Smooth muscle cell of the brain vasculature (primary cell): ENCODE results near the gene PPP1R3C.

Experiments used
- DNase-seq: peaks from one replicate; pipeline ENCODE4 v3.0.0-alpha.2; 2012; ENCODE audit warnings: low read depth, low spot score

PPP1R3C gene

DNA sequence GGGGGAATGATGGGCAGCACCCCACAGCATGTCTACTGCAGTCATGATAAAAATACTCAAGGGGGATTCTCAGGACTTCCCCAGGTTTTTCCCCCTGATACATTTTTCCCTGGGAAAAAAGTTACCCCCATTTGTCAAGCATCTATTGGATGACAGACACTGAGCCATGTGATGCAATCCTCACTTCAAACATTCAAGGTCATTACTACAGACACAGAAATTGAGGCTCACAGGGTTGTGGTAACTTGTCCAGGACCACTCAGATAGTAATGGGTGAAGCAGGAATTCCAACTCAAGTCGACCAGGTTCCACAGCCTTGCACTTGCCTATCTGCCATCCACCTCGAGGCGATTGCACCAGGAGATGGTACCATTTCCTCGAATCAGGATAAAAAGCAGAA is 31.7 kb downstream of the PPP1R3C start:
- DNase-seq: no peak

DNA sequence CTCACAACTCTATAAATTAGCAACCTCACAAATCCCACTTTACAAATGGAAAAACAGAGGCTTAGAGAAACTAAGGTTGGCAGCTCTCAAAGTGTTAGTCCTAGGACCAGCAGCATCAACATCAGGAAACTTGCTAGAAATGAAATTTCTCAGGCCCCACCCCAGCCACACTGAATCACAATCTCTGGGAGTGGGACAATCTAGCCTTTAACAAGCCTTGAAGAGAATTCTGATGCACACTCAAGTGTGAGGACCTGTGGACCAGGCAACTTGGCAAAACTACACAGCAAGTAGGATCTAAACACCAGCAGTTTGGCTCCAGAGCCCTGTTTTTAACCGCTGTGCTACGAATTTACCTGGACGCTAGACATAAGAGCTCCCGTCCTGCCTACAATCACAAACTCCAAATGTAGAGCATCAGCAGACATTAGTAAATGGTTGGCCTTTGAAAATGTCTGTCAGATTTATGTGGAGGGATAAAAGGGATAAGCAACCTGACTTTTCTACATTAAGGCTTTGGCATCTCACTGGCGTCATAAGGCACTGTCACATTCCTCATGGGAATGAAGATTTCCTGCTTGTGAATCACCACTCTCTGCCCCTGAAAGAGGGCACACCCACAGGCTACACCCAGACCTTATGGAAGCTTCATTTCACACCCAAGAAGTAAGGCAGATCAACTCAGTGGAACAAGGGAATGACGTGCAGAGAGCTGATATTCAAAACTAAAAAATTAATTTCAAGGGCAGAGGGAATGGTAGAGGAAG is 34.5 kb downstream of the PPP1R3C start:
- no peak for DNase-seq

DNA sequence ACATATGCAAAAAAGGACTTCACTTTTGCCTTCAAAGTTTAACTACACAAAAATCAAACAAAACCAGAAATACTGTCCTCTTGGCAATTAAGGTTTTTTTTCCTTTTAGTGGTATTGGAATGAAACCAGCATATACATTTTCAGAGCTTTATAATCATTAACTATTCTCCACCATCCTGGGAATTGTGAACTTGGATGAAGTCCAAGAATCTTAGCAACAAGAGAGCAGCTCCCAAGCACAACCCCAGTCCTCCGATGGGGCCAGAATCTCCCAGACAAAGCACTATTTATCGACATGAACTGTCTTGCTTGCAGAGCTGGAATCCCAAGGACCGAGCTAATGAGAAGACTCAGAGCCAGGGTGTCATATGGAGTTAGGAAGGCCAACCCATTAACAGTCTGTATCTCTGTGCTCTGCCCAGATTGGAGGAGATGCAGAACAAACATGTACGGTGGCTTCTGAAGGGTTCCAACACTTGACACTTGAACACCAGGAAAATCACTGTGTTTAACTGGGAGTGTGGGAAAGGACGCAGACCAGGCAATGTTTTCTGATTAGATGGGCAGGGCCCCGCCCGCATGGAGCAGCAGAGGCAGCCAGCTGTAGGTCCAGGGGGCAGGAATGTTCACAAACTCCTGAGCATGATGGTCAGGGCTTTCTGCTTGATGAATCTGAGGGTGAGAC is 35.5 kb downstream of the PPP1R3C start:
- no peak for DNase-seq

DNA sequence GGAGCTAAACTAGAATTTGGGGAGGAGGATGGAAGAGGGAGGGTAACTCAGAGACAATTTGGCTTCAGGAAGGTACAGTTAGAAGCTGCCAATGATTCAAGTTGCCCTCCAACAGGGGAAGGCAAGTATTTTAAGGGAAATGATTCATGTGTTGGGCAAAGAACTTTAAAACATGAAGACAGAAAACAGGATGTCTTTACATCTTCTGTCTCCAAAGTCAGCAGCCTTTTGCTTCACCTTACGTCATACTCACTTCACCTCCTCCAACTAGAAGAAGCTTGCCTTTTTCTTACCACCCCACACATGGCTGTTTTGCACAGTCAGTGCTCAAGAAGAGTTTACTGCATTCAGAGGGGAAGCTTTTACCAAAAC is 36.1 kb downstream of the PPP1R3C start:
- no peak for DNase-seq

DNA sequence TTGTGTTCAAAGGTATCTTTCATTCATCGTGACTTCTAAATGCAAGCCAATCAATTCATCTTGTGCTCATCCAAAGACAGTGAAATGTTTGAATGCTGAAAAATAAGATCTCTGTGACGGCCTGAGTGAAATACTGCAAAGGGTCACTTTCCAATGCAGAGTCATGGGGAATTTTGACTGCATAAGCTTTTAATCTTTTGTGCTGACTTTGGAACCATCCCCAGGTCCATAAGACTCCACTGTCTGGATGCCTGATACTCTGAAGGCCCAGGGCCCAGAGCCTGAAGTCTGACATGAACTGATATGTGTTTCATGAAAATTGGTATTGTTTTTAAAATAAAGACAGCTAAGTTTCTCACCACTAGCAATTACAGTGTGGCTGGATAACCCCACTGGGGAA is 39.0 kb downstream of the PPP1R3C start:
- no peak for DNase-seq

DNA sequence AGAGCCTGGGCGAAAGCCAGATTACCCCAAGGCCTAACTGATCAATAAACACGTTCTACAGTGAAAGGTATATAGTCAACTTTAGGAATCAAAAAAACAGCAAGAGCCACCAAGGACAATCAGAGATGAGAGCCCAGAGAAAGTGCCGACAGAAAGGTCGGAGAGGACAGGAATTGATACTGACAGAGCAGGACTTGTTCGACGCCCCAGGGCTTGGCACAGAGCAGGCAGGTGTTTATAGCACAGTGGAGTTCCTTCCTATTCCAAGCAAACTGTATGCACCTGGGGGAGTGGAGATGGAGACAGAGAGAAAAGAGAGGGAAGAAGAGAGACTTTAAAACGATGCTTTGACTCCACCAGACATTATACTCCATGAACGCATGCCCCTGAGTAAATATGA is 39.5 kb downstream of the PPP1R3C start:
- no peak for DNase-seq

DNA sequence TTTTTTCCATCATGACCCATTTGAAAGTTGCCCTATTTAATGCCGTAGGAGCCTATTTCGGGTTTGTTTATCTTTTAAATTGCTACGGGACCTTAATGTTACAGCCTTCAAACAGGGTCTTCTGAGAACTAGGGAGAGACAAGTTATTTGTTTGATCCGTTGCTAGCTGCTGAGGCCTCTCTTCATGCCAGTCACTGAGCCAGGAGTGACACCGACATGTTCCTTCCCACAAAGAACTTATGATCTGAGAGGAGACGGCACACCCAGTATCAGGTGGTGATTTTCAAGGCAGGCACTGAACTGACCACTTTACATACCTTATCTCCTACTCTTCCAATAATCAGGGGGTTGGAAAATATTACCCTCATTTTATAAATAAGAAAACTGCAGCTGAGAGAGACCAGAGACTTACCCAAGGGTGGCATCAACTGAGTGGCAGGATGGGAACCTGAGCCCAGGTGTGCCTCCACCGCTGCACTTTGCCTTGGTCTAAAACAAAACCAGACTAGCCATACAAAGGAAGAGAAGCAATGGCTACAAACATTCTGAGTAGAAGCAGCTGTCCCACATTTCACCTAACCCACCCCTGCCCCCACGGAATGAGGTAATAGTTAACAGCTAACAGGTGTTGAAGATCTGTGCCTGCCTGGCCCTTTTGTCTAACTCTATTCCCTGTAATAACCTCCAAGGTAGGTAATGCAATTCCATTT is 40.5 kb downstream of the PPP1R3C start:
- no peak for DNase-seq

DNA sequence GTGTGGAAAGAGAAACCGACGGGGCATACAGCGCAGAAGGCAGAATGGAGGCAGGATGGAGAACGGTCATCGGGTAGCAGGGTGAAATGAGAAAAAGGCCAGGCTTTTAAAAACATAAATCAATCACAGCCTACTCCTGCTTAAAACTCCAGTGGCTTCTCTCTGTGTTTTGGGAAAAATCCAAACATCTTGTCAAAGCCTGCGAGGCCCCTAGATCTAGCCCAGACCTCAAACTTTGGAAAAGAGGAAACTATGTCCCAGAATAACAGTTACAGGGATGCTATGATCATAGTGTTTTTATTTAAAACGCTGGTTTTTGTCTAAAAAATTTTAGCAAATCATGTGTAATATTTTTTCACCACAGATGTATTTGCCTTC is 41.1 kb downstream of the PPP1R3C start:
- DNase-seq: no peak

DNA sequence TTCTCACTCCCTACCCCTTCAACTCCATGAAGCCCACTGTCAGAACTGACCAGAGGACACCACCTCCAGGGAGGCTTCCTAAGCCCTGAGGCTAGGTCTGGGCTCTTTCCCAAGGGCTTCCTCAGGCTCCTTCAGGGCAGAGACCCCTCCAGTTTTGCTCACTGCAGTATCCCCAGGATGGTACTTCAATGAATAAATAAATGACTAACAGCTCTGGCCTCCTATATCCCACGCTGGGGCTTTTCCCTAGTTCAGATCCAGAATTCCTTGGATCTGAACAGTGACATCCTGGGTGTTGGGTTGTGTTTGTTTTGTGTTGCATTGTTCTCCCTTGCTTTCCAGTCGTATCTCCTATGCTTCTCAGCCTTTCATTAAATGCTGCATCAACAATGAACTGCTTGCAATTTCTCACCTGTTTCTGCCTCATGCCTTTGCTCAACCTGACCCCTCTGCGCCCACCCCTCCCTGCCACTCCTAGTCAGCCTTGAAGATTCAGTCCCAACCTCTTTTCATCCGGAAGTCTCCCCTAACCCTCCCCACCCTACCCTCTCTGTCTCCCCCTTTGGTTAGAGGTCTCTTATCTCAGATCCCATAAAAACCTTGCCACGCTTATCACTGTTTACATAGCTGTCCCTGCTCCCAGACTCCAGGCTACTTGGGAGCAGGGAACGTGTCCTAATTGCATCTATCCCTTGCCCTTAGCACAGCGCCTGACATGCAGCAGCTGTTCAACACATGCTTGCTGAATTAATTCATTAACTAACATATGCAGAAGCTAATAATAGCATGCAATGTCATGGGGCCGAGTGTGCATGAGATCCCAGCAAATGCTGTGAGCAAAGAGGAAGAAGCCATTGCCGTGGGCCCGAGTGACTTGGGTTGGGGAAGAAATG is 41.7 kb downstream of the PPP1R3C start:
- DNase-seq: no peak

DNA sequence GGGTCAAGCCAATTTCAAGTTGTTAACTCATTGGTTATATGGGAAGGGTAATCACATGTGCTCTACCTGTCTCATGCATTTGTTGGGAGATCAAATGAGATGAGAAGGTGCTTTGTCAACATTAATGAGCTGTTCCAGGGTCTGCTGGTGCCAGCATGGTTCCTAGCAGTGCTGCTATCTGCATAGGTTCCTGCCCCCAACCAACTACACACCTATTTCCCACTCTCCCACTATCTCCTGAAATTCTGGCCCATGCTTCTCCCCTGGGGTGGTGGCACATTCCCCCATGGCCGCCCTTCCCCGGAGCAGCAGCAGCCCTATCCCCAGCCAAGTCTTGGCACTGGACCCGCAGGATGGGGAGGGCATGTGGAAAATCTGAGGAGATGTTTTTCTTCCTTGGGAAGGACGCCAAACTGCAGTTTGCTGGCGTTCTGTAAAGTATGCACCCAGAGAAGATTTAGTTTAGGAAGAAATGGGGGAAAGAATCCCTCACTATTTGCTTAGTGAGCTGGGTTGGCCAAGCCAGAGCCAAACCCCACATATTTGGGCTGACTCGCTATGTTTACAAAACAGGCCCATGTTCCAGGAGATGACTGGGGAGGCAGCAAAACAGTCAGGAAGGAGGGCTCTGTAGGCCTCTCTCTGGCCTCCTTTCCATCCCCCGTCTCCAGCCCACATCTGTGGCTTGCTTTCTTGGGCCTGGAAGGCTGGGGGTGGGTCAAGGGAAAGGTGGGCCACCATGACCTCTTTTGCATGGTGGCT is 42.5 kb downstream of the PPP1R3C start:
- DNase-seq: no peak

DNA sequence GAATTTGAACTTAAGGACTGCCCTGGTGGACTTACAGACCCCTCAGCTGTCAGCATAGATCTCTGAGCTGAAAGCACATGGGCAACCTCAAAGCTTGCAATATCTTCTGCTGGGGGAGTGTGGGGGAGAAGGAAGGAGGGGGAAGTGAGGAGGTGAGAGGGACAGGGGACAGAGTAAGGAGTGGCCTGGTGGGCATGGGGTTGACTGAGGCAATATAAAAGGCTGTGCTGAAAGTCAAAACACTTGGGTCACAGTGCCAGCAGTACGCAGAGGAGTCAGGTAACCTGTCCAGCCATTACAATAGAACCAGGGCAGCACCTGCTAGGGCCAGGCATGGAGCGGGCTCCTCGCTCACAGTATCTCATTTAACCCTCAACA is 43.2 kb downstream of the PPP1R3C start:
- DNase-seq: no peak

DNA sequence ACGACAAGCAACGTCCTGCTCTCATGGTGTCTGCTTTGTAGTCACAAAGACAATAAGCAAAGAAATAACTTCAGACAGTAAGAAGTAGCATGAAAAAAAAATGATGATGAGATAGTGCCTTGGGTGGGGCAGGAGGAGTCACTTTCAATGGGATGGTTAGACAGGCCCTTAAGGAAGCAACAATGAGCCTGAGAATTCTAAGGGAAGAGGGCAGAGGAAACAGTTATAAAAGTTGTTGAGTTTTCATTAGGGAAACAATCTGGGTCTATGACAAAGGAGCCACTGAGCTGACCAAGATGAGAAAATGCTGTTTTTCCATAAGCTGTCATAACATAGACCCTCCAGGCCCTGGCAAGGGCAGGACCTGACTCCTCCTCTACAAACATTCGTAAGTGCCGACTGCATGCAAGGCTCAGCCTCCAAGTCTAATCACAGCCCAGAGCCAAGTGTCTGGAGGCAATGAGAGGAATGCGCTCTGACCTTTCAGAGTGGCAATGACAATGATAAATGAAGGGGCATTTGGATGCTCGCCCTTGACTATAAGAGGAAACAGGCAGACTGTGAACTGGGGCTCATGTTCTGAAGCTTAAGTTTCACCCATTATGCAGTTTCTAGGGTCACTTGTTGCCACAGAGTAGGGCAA is 43.7 kb downstream of the PPP1R3C start:
- DNase-seq: no peak

DNA sequence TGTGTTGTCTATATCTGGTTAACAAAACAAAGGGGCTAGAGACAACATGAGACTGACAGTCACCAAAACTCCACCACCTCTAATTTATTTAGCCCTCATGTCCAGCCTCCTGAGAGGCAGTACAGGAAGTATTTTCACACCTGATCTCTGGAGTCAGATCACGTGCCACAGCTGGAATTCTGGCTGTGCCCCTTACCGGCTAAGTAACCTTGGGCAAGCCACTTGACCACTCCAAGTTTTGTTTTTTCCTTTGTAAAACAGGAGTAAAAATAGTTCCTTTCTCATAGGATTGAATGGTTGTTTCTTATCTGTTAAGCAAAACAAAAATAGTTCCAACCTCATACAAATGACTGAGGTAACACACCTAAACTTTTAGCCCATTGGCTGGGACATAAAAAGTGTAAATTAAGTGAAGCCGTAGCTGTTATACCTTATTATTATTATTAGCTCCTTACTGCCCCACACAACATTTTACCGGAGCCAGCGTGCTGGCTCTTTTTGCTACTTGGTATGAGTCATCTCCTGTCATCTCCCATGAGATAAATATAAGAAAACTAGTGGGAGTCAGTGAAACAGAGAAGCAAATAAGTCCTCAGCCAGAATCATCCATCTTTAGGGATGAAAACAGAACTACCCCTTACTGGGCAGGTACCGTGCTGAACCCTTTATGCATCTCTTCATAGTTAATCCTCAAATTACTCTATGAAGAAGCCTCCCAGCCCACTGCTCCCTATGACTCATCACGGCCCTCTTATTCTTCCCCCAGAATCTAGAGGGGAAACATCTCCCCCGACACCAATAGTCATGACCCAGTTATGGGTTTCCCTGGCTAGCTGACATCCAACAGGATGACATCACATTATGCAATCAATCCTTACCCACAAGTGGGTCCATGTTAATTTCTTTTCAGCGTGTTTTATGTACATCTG is 44.9 kb downstream of the PPP1R3C start:
- DNase-seq: no peak

DNA sequence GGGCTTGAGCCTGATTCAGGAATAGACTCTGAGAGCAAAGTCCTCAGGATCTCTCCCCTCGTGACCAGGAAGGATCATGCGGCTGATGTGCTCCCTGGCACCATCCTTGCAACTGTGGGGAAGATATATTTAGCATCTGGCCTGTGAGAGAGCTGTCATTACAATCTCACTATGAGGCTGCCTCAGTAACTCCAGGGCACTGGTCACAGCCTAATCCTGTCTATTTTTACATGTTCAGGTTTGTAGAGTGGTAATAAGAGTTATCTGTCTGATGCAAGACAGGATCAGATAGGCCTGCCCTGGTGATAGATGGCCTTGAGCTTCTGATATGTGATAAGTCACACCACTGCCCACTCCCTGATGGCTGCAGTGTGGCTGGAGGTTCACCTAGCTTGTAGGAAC is 50.7 kb downstream of the PPP1R3C start:
- no peak for DNase-seq

DNA sequence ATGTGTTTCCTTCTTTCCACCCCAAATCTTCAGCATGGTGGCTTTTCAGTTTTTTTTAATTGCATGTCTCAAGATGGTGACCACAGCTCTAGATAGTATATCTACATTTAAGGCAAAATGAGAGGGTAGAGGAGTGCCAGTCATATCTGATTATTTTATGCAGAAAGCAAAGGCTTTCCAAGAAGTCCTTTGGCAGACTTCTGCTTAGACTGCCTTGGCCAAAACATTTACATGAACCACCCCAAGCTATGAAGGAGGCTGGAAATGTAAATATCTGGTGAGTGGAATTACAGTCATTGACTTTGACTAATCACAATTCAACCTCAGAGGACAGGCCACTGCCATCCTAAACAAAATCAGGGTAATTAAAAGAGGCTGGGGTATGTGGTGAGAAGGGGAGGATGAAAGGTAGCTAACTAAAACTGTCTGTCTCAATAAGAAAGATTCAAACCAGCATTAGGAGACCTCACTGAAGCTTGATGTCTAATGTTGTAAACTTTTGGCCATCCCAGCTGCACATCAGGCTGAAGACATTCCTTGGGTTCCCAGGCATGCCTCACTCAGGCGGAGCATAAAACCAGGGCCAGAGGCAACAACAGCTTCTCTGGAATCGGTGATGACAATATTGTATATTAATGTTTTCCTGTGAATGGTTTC is 53.4 kb downstream of the PPP1R3C start:
- DNase-seq: no peak
